ENCODE results near the gene KRT40. TPM values are rescaled to one million over a fixed set of nuclear protein-coding genes. Genes with fewer than 3 reads are reported as not detected.

KRT40 gene
- total RNA-seq, 2 donors from 2014 or later: not detected

DNA sequence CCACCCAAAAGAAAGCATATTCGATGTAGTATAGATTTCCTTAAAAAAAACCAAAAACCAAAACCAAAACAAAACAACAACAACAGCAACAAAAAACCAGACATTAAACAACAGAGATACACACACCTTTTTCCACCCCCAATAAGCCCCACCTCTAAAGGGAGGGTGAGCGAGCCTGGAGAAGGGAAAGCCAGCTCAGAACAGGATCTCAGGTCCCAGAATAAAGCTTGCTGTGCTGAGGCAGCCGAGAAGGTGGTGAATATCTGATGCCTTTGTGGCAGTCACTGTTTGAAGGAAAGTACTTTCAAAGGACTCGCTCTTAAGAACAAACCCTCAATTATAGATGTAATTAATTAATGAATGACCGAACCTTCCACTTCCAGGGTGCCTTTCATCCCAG, 47.1 kb downstream of the KRT40 start:
- H3K36me3 Mint-ChIP-seq: no peaks in the 10 kb centered on the region

DNA sequence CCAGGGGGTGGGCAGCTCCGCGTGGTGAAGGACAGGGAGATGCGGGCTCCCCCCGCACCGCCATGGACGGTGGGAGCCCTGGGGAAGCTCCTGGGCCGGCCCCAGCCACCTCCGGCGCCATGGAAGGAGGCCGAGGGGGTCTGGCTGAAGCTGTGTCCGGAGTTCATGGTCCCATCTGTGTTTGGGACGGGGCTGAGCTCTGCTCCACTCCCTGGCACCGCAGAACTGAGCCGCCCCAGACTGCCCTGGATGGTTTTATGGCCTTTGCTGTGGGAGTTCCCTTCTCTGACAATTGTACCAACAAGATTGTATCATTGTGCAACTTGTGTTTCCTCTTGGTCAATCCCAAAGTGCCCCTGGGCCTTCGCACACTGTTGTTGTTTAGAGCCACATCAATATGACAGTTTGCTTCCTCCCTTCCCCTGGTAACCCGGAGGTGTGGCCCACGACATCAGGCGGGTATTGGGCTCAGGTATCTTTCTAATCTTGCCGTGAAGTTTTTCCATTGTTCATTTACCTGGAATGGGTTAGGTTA, 47.6 kb downstream of the KRT40 start:
- H3K4me3 Mint-ChIP-seq: no peak overlapping the region
- H3K36me3 Mint-ChIP-seq: no peaks in the 10 kb centered on the region
- no peak overlapping the region for H3K27ac Mint-ChIP-seq
- peak; percentile 61 for DNase-seq (ENCODE audit: low spot score)
- no peaks in the 10 kb centered on the region for H3K9me3 Mint-ChIP-seq
- peaks cover 11 to 22% of the 10 kb centered on the region in 2 donors for H3K27me3 Mint-ChIP-seq
- no peak for ATAC-seq
- no peaks in the 10 kb centered on the region for H3K4me1 Mint-ChIP-seq (ENCODE audit: low read depth in 2 of 2)

More for the DNA sequence above, 47.1 kb downstream of the KRT40 start:
- DNase-seq (ENCODE audit: low spot score) (no peak), ATAC-seq (no peak)
- H3K4me1 Mint-ChIP-seq (ENCODE audit: low read depth in 2 of 2): no peaks in the 10 kb centered on the region
- no peak overlapping the region for H3K4me3 Mint-ChIP-seq
- peaks cover 11 to 22% of the 10 kb centered on the region in 2 donors for H3K27me3 Mint-ChIP-seq
- no peak overlapping the region for H3K27ac Mint-ChIP-seq
- H3K9me3 Mint-ChIP-seq: no peaks in the 10 kb centered on the region

DNA sequence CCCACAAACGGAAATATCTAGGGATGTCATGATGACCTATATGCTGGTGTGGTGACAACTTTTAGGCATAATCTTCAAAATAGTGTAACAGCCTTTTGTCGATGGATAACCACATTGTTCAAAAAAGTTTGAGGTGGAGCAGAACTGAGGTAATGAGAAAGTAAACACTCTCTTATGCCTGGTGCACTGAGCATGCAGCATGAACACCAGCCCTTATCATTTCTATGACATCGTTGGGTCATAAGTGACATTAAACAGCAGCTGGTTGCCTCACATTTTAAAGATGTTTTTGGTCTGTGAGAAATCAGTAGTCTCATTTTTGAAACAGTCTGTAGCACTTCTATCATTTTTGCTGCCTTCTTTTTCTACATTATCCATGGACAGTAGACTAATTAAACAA, 48.5 kb downstream of the KRT40 start:
- Mint-ChIP-seq H3K9me3 (no peaks in the 10 kb centered on the region), H3K27me3 (peaks cover 11 to 20% of the 10 kb centered on the region in 2 donors), H3K36me3 (no peaks in the 10 kb centered on the region), H3K4me3 (no peak overlapping the region), H3K4me1 (ENCODE audit: low read depth in 2 of 2) (no peaks in the 10 kb centered on the region), H3K27ac (no peak overlapping the region)
- DNase-seq (ENCODE audit: low spot score) (no peak), ATAC-seq (no peak)

DNA sequence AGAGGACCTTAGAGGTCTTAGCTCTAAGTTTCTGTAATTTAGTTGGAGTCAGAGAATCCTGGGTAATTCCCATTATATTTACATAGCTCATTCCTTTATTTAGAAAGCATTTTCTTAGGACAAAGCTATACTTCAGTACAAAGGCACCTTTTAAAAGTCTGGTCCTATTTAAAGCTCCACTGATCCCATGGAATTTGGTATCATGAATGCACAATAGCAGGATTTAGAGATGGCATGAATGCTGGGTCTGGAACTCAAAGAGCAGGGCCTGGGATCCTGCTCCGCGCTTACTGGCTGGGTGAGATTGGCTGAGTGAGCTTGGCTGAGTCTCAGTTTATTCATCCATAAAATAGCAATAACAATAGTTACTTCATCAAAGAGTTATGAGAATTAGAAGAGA, 51.5 kb downstream of the KRT40 start:
- DNase-seq (ENCODE audit: low spot score): no peak
- Mint-ChIP-seq H3K27me3 (peaks cover 19 to 21% of the 10 kb centered on the region in 2 donors), H3K27ac (no peak overlapping the region), H3K4me3 (no peak overlapping the region), H3K36me3 (no peaks in the 10 kb centered on the region), H3K4me1 (ENCODE audit: low read depth in 2 of 2) (no peaks in the 10 kb centered on the region), H3K9me3 (no peaks in the 10 kb centered on the region)
- ATAC-seq: no peak

DNA sequence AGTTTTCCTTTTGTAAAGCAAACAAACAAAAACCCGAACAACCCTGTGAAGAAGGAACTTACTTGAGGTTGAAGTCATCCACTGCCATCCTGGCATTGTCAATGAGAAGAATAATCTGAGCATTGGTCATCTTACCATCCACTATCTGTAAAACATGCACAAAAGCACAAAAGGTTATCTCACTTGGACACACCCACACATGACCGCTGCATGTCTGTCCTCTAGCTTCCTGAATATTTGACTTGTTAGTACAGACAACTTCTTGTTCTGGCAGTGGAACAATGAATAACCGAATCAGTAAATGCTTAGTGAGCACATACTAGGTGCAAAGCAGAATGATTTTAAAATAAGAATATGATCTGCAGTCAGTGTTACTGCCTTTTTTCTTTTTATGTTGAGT, 52.8 kb downstream of the KRT40 start:
- Mint-ChIP-seq H3K4me3 (no peak overlapping the region), H3K27ac (no peak overlapping the region), H3K4me1 (ENCODE audit: low read depth in 2 of 2) (no peaks in the 10 kb centered on the region), H3K27me3 (peaks cover 25 to 30% of the 10 kb centered on the region in 2 donors), H3K9me3 (no peaks in the 10 kb centered on the region), H3K36me3 (no peaks in the 10 kb centered on the region)
- DNase-seq (ENCODE audit: low spot score) (no peak), ATAC-seq (no peak)

Other genes starting within 250 kb of the KRT40 start
- not detected for gene KRT25, start 229.0 kb downstream of the KRT40 start, total RNA-seq
- gene KRT26, start 212.1 kb downstream of the KRT40 start, total RNA-seq: not detected
- not detected for gene KRT27, start 201.8 kb downstream of the KRT40 start, total RNA-seq
- gene KRT28, start 184.4 kb downstream of the KRT40 start, total RNA-seq: not detected
- 10 to 100 TPM; 26.8 to 42.3 TPM for gene KRT10, start 161.7 kb downstream of the KRT40 start, total RNA-seq
- not detected for gene KRT12, start 117.1 kb downstream of the KRT40 start, total RNA-seq
- not detected for gene KRT20, start 99.1 kb downstream of the KRT40 start, total RNA-seq
- not detected for gene KRT23, start 46.7 kb downstream of the KRT40 start, total RNA-seq
- not detected for gene KRT39, start 17.4 kb downstream of the KRT40 start, total RNA-seq
- not detected for gene KRTAP3-3, start 9.8 kb upstream of the KRT40 start, total RNA-seq
- not detected for gene KRTAP3-2, start 15.6 kb upstream of the KRT40 start, total RNA-seq
- gene KRTAP3-1, start 24.8 kb upstream of the KRT40 start, total RNA-seq: not detected
- gene KRTAP1-5, start 42.9 kb upstream of the KRT40 start, total RNA-seq: not detected
- gene KRTAP1-4, start 45.9 kb upstream of the KRT40 start, total RNA-seq: not detected
- not detected for gene KRTAP1-3, start 50.5 kb upstream of the KRT40 start, total RNA-seq
- gene KRTAP1-1, start 57.1 kb upstream of the KRT40 start, total RNA-seq: not detected
- not detected for gene KRTAP2-1, start 63.0 kb upstream of the KRT40 start, total RNA-seq
- gene KRTAP2-2, start 70.9 kb upstream of the KRT40 start, total RNA-seq: not detected
- not detected for gene KRTAP2-3, start 75.8 kb upstream of the KRT40 start, total RNA-seq
- gene KRTAP2-4, start 81.6 kb upstream of the KRT40 start, total RNA-seq: not detected
- not detected for gene KRTAP4-7, start 99.8 kb upstream of the KRT40 start, total RNA-seq
- not detected for gene KRTAP4-8, start 113.8 kb upstream of the KRT40 start, total RNA-seq
- not detected for gene KRTAP4-16, start 117.9 kb upstream of the KRT40 start, total RNA-seq
- not detected for gene KRTAP4-9, start 121.1 kb upstream of the KRT40 start, total RNA-seq
- not detected for gene KRTAP4-11, start 134.0 kb upstream of the KRT40 start, total RNA-seq
- gene KRTAP4-12, start 139.9 kb upstream of the KRT40 start, total RNA-seq: not detected
- gene KRTAP4-6, start 156.2 kb upstream of the KRT40 start, total RNA-seq: not detected
- gene KRTAP4-5, start 165.5 kb upstream of the KRT40 start, total RNA-seq: not detected
- gene KRTAP4-4, start 176.4 kb upstream of the KRT40 start, total RNA-seq: not detected
- not detected for gene KRTAP4-3, start 183.9 kb upstream of the KRT40 start, total RNA-seq
- not detected for gene KRTAP4-2, start 193.9 kb upstream of the KRT40 start, total RNA-seq
- gene KRTAP4-1, start 200.6 kb upstream of the KRT40 start, total RNA-seq: not detected
- not detected for gene KRTAP9-1, start 205.6 kb upstream of the KRT40 start, total RNA-seq
- gene KRTAP9-2, start 242.3 kb upstream of the KRT40 start, total RNA-seq: not detected
- gene KRTAP9-3, start 248.1 kb upstream of the KRT40 start, total RNA-seq: not detected